Astrocyte (in vitro differentiated cells and primary cell): Measurements from ENCODE around the gene ARID3C.

Experiments
- CTCF ChIP-seq: IDR thresholded peaks from 2 replicates; pipeline ENCODE4 v1.5.1; 2011; ENCODE audit warnings: low read depth, mild to moderate bottlenecking, inconsistent platforms, low read length, moderate library complexity; ENCODE audit not compliant: insufficient read depth
- EZH2 ChIP-seq: IDR thresholded peaks from 2 replicates; pipeline ENCODE4 v1.6.1; 2012; ENCODE audit warnings: mild to moderate bottlenecking, low read length, inconsistent platforms; ENCODE audit not compliant: insufficient read depth

- TF ChIP-seq CTCF = no peak
- no peak for TF ChIP-seq EZH2
These were observed 18.8 kb upstream of the ARID3C start for GRCh38 chr9:34647651-34648050.
